DMS153 treated with DMSO at 0.1 percent for 48 hours (cell line): Measurements from ENCODE around the gene KCNIP3.
"Not testable (repeated sequence)": the region's sequence is repeated elsewhere in the genome, so short reads cannot be mapped to it uniquely, and the experiment has no call there.

ENCODE experiments used
- DNase-seq: peaks from one replicate; lab custom pipeline; 2025; ENCODE audit not compliant: unreplicated experiment; lab: John Stamatoyannopoulos, UW

The KCNIP3 gene

GRCh38 chr2:95382686-95383634 lies 85.8 kb downstream of the KCNIP3 start:
- DNase-seq = no peak

- DNase-seq = no peak
These were observed 86.5 kb downstream of the KCNIP3 start for GRCh38 chr2:95383635-95384027.

GRCh38 chr2:95384854-95385569 lies 87.9 kb downstream of the KCNIP3 start:
- DNase-seq = no peak

- no peak for DNase-seq
These were observed 88.4 kb downstream of the KCNIP3 start for GRCh38 chr2:95385570-95385984.

- DNase-seq = no peak
These were observed 88.9 kb downstream of the KCNIP3 start for GRCh38 chr2:95386031-95386430.

GRCh38 chr2:95387358-95387757 lies 90.2 kb downstream of the KCNIP3 start:
- no peak for DNase-seq

- DNase-seq = no peak
These were observed 91.0 kb downstream of the KCNIP3 start for GRCh38 chr2:95388091-95388692.

GRCh38 chr2:95388856-95389244 lies 91.7 kb downstream of the KCNIP3 start:
- DNase-seq = no peak

GRCh38 chr2:95389245-95390119 lies 92.3 kb downstream of the KCNIP3 start:
- DNase-seq = peak; percentile 2

GRCh38 chr2:95390272-95390880 lies 93.2 kb downstream of the KCNIP3 start:
- no peak for DNase-seq

GRCh38 chr2:95390881-95391321 lies 93.8 kb downstream of the KCNIP3 start:
- no peak for DNase-seq

- DNase-seq = no peak
These were observed 94.6 kb downstream of the KCNIP3 start for GRCh38 chr2:95391641-95392310.

GRCh38 chr2:95392320-95392719 lies 95.2 kb downstream of the KCNIP3 start:
- DNase-seq = no peak

- DNase-seq = no peak
These were observed 95.7 kb downstream of the KCNIP3 start for GRCh38 chr2:95392730-95393455.

GRCh38 chr2:95393901-95394300 lies 96.8 kb downstream of the KCNIP3 start:
- DNase-seq = no peak

GRCh38 chr2:95399061-95399460 lies 101.9 kb downstream of the KCNIP3 start:
- DNase-seq = no peak

GRCh38 chr2:95401480-95401879 lies 104.3 kb downstream of the KCNIP3 start:
- no peak for DNase-seq

- DNase-seq = not testable (repeated sequence)
These were observed 104.8 kb downstream of the KCNIP3 start for GRCh38 chr2:95402004-95402369.
